Aorta (tissue), 5 donors: ENCODE results near the gene MACROH2A2. TPM values are rescaled to one million over a fixed set of nuclear protein-coding genes. Genes with fewer than 3 reads are reported as not detected.
"Not testable (repeated sequence)": the region's sequence is repeated elsewhere in the genome, so short reads cannot be mapped to it uniquely, and the experiment has no call there.

Experiments
- ATAC-seq: fragments of 200-7000 bp; cut with Tn5 transposase; one replicate; pipeline ENCODE4 v1.9.1; 2022; ENCODE audit warnings: moderate library complexity; ENCODE audit not compliant: low FRiP score
- DNase-seq, 2 donors: peaks; one replicate each; pipeline ENCODE4 v3.0.0-alpha.2; 2020
- H3K27ac ChIP-seq, 2 donors: one replicate each; pipeline ENCODE4 v1.5.1; 2013; ENCODE audit warnings: low read length in 2 of 2, mild to moderate bottlenecking in 2 of 2, moderate library complexity in 2 of 2, control low read depth in 1 of 2, inconsistent platforms in 1 of 2, low read depth in 1 of 2
- H3K27me3 ChIP-seq, 2 donors: one replicate each; pipeline ENCODE4 v1.6.1; 2013; ENCODE audit warnings: control low read depth in 1 of 2, low read length in 1 of 2, mild to moderate bottlenecking in 1 of 2, moderate library complexity in 1 of 2; ENCODE audit not compliant: insufficient read depth in 2 of 2, control insufficient read depth in 1 of 2
- H3K36me3 ChIP-seq, 2 donors: one replicate each; pipeline ENCODE4 v1.6.1; 2013; ENCODE audit warnings: control low read depth in 1 of 2, low read length in 1 of 2, mild to moderate bottlenecking in 1 of 2; ENCODE audit not compliant: insufficient read depth in 2 of 2, control insufficient read depth in 1 of 2
- H3K4me1 ChIP-seq, 2 donors: one replicate each; pipeline ENCODE4 v1.6.1; 2013; ENCODE audit warnings: low read length in 2 of 2, control low read depth in 1 of 2, mild to moderate bottlenecking in 1 of 2, moderate library complexity in 1 of 2; ENCODE audit not compliant: insufficient read depth in 2 of 2, control insufficient read depth in 1 of 2
- H3K4me3 ChIP-seq, 2 donors: one replicate each; pipeline ENCODE4 v1.5.1; 2013; ENCODE audit warnings: low read length in 2 of 2, control low read depth in 1 of 2, mild to moderate bottlenecking in 1 of 2
- H3K9me3 ChIP-seq: one replicate; pipeline ENCODE4 v1.6.1; 2013; ENCODE audit warnings: mild to moderate bottlenecking, low read length; ENCODE audit not compliant: control insufficient read depth
- WGBS, 2 donors: extraction: QIAGEN DNeasy Blood & Tissue Kit; methylation state at CpG; one replicate each; pipeline ENCODE4 v1.1.7; 2013; 5-methylcytosine and 5-hydroxymethylcytosine counted together
- intact Hi-C, 2 donors: fragments of 100-400 bp; cut with DNase I; formaldehyde crosslinking; loops; one replicate each; pipeline versions ENCODE4 v1.14.2 to v1.15.0; 2022
- polyA plus RNA-seq, 2 donors: library from polyadenylated mRNA; stranded (reverse); fragments of 200-250 nt; gene quantifications; one replicate each; pipeline ENCODE4 v1.2.3, GENCODE V29; 2013
- total RNA-seq, 2 donors: library from RNA; stranded (reverse); fragmentation: NEBNext Ultra II Directional; extraction: Animal tissue kit (Norgen Biotek cat#: 25700); gene quantifications; one replicate each; pipeline ENCODE4 v1.2.1, GENCODE V29; 2021
- donor health status: healthy with polysubstance abuse.
- donor health status: Bipolar disorder and iron deficiency.
- donor health status: DM: no; HTN: no; CAD: no.
- donor health status: DM: no; HTN: no; CAD: no.
- donor health status: DM: yes; HTN: yes; CAD: no.

Gene MACROH2A2
- total and polyA plus RNA-seq, 4 donors: 2.1 to 5.3 (median 4.1) TPM

GRCh38 chr10:70117646-70118045 is 65.0 kb downstream of the MACROH2A2 start:
- WGBS, 2 donors: 84% methylated on average over 10 of the region's 10 CpGs
- H3K4me1 ChIP-seq: no peaks in the 10 kb centered on the region

GRCh38 chr10:70118196-70118595 is 65.5 kb downstream of the MACROH2A2 start:
- ATAC-seq (no peak), DNase-seq (peak in 1 of 2 donors; percentile 31)
- Histone ChIP-seq H3K27me3 (no peaks in the 10 kb centered on the region), H3K4me3 (no peak overlapping the region), H3K4me1 (no peaks in the 10 kb centered on the region), H3K27ac (no peak overlapping the region), H3K36me3 (peaks cover 3 to 13% of the 10 kb centered on the region in 2 donors), H3K9me3 (no peaks in the 10 kb centered on the region)
- intact Hi-C loops: no loop called here
- 90 to 92% methylated on average over 3 of the region's 3 CpGs for WGBS, 2 donors

More at GRCh38 chr10:70117646-70118045, 65.0 kb downstream of the MACROH2A2 start:
- DNase-seq (peak in 1 of 2 donors; percentile 59), ATAC-seq (no peak)
- peaks cover 3 to 13% of the 10 kb centered on the region in 2 donors for H3K36me3 ChIP-seq
- H3K27me3 ChIP-seq: no peaks in the 10 kb centered on the region
- H3K4me3 ChIP-seq: no peak overlapping the region
- H3K9me3 ChIP-seq: no peaks in the 10 kb centered on the region
- intact Hi-C loops: loop anchor here in 1 of 2 donors (2.0 kb wide), 1 partner anchor 29 kb away; the partner anchor contains the start of gene TYSND1
- H3K27ac ChIP-seq: no peak overlapping the region

- WGBS, 2 donors: 90 to 91% methylated on average over 7 of the region's 7 CpGs
- H3K36me3 ChIP-seq: peaks cover 0 to 10% of the 10 kb centered on the region in 2 donors
These were observed 66.6 kb downstream of the MACROH2A2 start for GRCh38 chr10:70119197-70119596.

GRCh38 chr10:70119623-70120022 is 67.0 kb downstream of the MACROH2A2 start:
- H3K27ac ChIP-seq: no peak overlapping the region
- no peaks in the 10 kb centered on the region for H3K9me3 ChIP-seq
- intact Hi-C loops: no loop called here
- no peaks in the 10 kb centered on the region for H3K4me1 ChIP-seq
- H3K36me3 ChIP-seq: peaks cover 0 to 10% of the 10 kb centered on the region in 2 donors
- no peak for DNase-seq
- no peaks in the 10 kb centered on the region for H3K27me3 ChIP-seq
- 77 to 80% methylated on average over 8 of the region's 8 CpGs for WGBS, 2 donors
- no peak overlapping the region for H3K4me3 ChIP-seq
- ATAC-seq: no peak

More at GRCh38 chr10:70119197-70119596, 66.6 kb downstream of the MACROH2A2 start:
- no peak for ATAC-seq
- no peaks in the 10 kb centered on the region for H3K9me3 ChIP-seq
- no peaks in the 10 kb centered on the region for H3K27me3 ChIP-seq
- H3K4me3 ChIP-seq: no peak overlapping the region
- intact Hi-C loops: no loop called here
- no peak overlapping the region for H3K27ac ChIP-seq
- no peak for DNase-seq
- H3K4me1 ChIP-seq: no peaks in the 10 kb centered on the region

GRCh38 chr10:70120417-70120816 is 67.8 kb downstream of the MACROH2A2 start:
- no peaks in the 10 kb centered on the region for H3K4me1 ChIP-seq
- H3K9me3 ChIP-seq: no peaks in the 10 kb centered on the region
- H3K36me3 ChIP-seq: peaks cover 0 to 7% of the 10 kb centered on the region in 2 donors
- H3K27ac ChIP-seq: no peak overlapping the region
- ATAC-seq: no peak
- intact Hi-C loops: no loop called here
- H3K4me3 ChIP-seq: no peak overlapping the region
- WGBS, 2 donors: 88 to 95% methylated on average over 6 of the region's 6 CpGs
- no peak for DNase-seq
- no peaks in the 10 kb centered on the region for H3K27me3 ChIP-seq

GRCh38 chr10:70121281-70121949 is 68.8 kb downstream of the MACROH2A2 start:
- intact Hi-C loops: no loop called here
- DNase-seq (no peak), ATAC-seq (no peak)
- no peak overlapping the region for H3K4me3 ChIP-seq
- no peaks in the 10 kb centered on the region for H3K4me1 ChIP-seq
- no peaks in the 10 kb centered on the region for H3K9me3 ChIP-seq
- peaks cover 0 to 7% of the 10 kb centered on the region in 2 donors for H3K36me3 ChIP-seq
- 94% methylated on average over 11 of the region's 11 CpGs for WGBS, 2 donors
- no peaks in the 10 kb centered on the region for H3K27me3 ChIP-seq
- no peak overlapping the region for H3K27ac ChIP-seq

- ATAC-seq: no peak
- no peak for DNase-seq
- peaks cover 0 to 3% of the 10 kb centered on the region in 2 donors for H3K36me3 ChIP-seq
- no peak overlapping the region for H3K4me3 ChIP-seq
- H3K27me3 ChIP-seq: no peaks in the 10 kb centered on the region
- H3K9me3 ChIP-seq: no peaks in the 10 kb centered on the region
- intact Hi-C loops: no loop called here
- WGBS, 2 donors: 96 to 97% methylated on average over 5 of the region's 5 CpGs
- H3K27ac ChIP-seq: no peak overlapping the region
- H3K4me1 ChIP-seq: no peaks in the 10 kb centered on the region
These were observed 70.1 kb downstream of the MACROH2A2 start for GRCh38 chr10:70122742-70123141.

- H3K9me3 ChIP-seq, intact Hi-C loops, H3K4me1 ChIP-seq, H3K27me3 ChIP-seq, ATAC-seq, H3K4me3 ChIP-seq, H3K27ac ChIP-seq, H3K36me3 ChIP-seq: not testable (repeated sequence)
- 92 to 98% methylated on average over 9 of the region's 9 CpGs for WGBS, 2 donors
- peak in 1 of 2 donors; percentile 23 for DNase-seq
These were observed 70.5 kb downstream of the MACROH2A2 start for GRCh38 chr10:70123166-70123565.

- H3K36me3 ChIP-seq: peaks cover 0 to 3% of the 10 kb centered on the region in 2 donors
- H3K27ac ChIP-seq: no peak overlapping the region
- no peaks in the 10 kb centered on the region for H3K27me3 ChIP-seq
- no peaks in the 10 kb centered on the region for H3K9me3 ChIP-seq
- H3K4me3 ChIP-seq: no peak overlapping the region
- ATAC-seq: no peak
- H3K4me1 ChIP-seq: no peaks in the 10 kb centered on the region
- 89 to 92% methylated on average over 10 of the region's 10 CpGs for WGBS, 2 donors
- DNase-seq: peak in 1 of 2 donors; percentile 40
- intact Hi-C loops: no loop called here
These were observed 71.2 kb downstream of the MACROH2A2 start for GRCh38 chr10:70123817-70124216.
